ENCODE results near the gene SLC47A1. TPM values are rescaled to one million over a fixed set of nuclear protein-coding genes. Genes with fewer than 3 reads are reported as not detected.

The SLC47A1 gene
- total and polyA plus RNA-seq, 7 donors: 13.0 to 57.3 (median 29.1) TPM

DNA sequence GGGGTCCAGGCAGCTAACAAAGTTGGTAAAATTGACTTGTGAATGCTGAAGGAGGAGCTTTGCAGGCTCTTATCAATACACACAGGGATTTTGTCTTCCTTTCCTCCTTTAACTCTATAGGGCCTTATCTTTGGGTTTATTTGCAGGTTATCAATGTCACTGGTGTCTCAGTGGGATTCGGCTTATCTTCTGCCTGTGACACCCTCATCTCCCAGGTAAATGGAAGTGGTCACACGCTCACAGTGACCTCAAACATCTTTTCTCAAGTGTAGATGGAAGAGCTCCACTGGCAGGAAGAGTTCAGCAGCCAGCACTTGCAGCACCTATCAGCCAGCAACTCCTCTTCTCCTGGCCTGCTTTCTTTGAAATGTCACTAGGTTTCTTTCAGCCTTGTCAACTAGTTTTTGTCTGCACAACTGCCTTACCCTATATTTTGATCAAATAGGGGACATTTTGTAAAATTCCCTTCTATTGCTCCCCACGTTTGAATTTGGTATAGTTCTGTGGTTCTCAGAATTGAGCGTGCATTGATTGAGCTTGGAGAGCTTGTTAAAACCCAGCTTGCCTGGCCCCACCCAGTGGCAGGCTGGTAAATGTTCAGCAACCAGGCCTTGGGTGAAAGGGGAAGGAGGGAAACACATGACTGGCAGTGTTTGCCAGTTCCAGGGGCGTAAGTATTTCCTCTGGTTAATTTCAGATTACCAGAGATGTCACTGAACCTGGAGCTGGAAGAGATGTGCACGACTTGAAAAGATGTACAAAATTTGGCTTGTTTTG is 12.8 kb downstream of the SLC47A1 start:
- no peaks in the 10 kb centered on the region for H3K27me3 ChIP-seq (ENCODE audit: insufficient read depth in 3 of 3, low read length in 2 of 3)
- DNase-seq (peak; percentile 43 to 58), ATAC-seq (peak in 3 of 4 donors; percentile 64 to 86 (median 84))
- TF ChIP-seq, protein P1, sequence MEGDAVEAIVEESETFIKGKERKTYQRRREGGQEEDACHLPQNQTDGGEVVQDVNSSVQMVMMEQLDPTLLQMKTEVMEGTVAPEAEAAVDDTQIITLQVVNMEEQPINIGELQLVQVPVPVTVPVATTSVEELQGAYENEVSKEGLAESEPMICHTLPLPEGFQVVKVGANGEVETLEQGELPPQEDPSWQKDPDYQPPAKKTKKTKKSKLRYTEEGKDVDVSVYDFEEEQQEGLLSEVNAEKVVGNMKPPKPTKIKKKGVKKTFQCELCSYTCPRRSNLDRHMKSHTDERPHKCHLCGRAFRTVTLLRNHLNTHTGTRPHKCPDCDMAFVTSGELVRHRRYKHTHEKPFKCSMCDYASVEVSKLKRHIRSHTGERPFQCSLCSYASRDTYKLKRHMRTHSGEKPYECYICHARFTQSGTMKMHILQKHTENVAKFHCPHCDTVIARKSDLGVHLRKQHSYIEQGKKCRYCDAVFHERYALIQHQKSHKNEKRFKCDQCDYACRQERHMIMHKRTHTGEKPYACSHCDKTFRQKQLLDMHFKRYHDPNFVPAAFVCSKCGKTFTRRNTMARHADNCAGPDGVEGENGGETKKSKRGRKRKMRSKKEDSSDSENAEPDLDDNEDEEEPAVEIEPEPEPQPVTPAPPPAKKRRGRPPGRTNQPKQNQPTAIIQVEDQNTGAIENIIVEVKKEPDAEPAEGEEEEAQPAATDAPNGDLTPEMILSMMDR (IDR thresholded peaks at IDR 0.05): peak; percentile 23
- H3K36me3 ChIP-seq (ENCODE audit: insufficient read depth in 1 of 2, low read depth in 1 of 2): peaks cover 0 to 61% of the 10 kb centered on the region in 2 donors
- H3K27ac ChIP-seq: no peak overlapping the region
- H3K9me3 ChIP-seq: no peaks in the 10 kb centered on the region
- no peak overlapping the region for H3K4me3 ChIP-seq
- no peaks in the 10 kb centered on the region for H3K4me1 ChIP-seq
- WGBS, 3 donors: 40 to 58% (median 51%) methylated on average over 6 of the region's 6 CpGs
- intact Hi-C loops (cut with DNase I): loop anchor here in 1 of 2 donors (5.0 kb wide), 1 partner anchor 34 kb away; no protein-coding TSS in a partner anchor

DNA sequence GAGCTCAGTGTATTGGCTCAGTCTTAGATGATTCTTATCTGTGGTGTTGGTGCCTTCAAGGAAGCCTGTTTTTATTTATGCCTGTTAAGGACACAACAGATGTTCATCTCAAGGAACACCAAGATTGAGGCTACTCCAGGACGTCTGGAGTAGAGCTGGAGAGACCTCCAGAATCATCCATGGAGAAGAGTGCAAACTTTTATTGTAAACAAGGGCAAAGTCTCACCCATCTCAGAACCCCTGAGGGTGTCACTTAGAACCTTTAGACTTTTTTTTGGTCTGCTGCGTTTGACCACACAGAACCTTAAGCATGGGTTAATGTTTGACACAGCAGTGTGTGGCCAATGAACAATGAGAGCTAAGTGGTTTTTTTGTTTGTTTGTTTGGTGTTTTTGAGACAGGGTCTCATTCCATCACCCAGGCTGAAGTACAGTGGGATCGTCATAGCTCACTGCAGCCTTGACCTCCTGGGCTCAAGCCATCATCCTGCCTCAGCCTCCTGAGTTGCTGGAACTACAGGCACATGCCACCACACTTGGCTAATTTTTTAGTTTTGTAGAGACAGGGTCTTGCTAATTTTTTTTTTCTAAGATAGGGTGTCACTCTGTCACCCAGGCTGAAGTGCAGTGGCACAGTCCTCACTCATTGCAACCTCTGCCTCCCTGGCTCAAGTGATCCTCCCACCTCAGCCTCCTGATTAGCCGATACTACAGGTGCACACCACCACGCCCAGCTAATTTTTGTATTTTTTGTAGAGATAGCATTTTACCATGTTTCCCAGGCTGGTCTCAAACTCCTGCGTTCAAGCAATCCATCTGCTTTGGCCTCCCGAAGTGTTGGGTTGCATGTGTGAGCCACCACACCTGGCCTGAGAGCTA is 16.3 kb downstream of the SLC47A1 start:
- Histone ChIP-seq H3K4me1 (no peaks in the 10 kb centered on the region), H3K36me3 (ENCODE audit: insufficient read depth in 1 of 2, low read depth in 1 of 2) (peaks cover 0 to 69% of the 10 kb centered on the region in 2 donors), H3K27ac (no peak overlapping the region), H3K27me3 (ENCODE audit: insufficient read depth in 3 of 3, low read length in 2 of 3) (no peaks in the 10 kb centered on the region), H3K4me3 (no peak overlapping the region), H3K9me3 (no peaks in the 10 kb centered on the region)
- intact Hi-C loops (cut with DNase I): loop anchor here in 1 of 2 donors (5.0 kb wide), 1 partner anchor 38 kb away; no protein-coding TSS in a partner anchor
- TF ChIP-seq, protein P1 (IDR thresholded peaks at IDR 0.05): no peak
- no peak for ATAC-seq
- DNase-seq: no peak
- 85 to 86% (median 86%) methylated on average over 7 of the region's 7 CpGs for WGBS, 3 donors

DNA sequence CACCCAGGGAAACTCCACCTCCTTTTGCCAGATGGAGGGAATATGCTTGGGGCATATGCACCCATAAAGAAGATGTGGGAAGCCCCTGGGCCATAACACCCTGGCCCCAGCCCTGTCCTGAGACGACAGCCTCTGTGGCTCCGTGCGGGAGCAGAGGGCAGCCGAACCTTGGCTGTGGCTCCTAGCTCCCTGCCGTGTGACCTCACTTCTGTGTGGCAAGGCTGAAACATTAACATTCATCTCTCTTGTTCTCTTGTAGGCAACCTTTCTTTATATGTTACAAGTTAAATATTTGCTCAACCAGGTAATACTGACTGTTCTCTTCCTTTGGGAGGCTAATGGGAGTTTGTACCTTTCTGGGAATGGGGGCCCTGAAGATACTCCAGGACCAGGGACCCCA is 17.5 kb downstream of the SLC47A1 start:
- intact Hi-C loops (cut with DNase I): no loop called here
- Histone ChIP-seq H3K4me3 (no peak overlapping the region), H3K9me3 (no peaks in the 10 kb centered on the region), H3K36me3 (ENCODE audit: insufficient read depth in 1 of 2, low read depth in 1 of 2) (peaks cover 0 to 67% of the 10 kb centered on the region in 2 donors), H3K4me1 (no peaks in the 10 kb centered on the region), H3K27ac (no peak overlapping the region), H3K27me3 (ENCODE audit: insufficient read depth in 3 of 3, low read length in 2 of 3) (no peaks in the 10 kb centered on the region)
- WGBS, 3 donors: 88 to 92% (median 90%) methylated on average over 5 of the region's 5 CpGs
- ATAC-seq (no peak), DNase-seq (no peak)
- TF ChIP-seq, protein P1 (IDR thresholded peaks at IDR 0.05): no peak

DNA sequence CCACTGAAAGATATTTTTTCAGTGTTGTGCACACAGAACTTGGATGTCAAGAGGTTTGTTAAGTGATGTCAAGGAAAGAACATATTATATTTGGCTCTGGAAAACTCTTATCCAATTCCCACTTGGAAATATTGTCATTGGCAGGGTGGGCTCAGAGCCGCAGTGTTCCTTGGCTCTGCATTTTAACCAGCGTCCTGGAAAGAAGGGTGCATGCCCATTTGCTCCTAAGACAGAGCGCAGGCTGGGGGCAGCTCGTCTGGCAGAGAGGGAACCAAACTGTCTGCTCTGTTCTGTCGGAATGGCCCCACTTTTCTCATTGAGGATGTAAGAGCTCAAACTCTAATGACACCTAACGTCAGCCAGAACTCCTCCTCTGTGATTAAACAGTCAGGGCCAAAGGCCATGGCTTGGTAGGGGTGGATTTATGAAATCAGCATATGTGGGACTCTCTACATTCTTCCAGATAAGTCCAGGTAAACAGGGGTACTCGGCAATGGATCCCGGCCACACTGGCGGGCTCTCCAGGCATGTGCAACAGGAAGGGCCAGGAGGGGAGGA is 18.0 kb downstream of the SLC47A1 start:
- TF ChIP-seq, protein P1 (IDR thresholded peaks at IDR 0.05): no peak
- ATAC-seq (no peak), DNase-seq (no peak)
- intact Hi-C loops (cut with DNase I): no loop called here
- H3K9me3 ChIP-seq: no peaks in the 10 kb centered on the region
- 81 to 84% (median 83%) methylated on average over 9 of the region's 9 CpGs for WGBS, 3 donors
- H3K27ac ChIP-seq: no peak overlapping the region
- no peak overlapping the region for H3K4me3 ChIP-seq
- peaks cover 0 to 65% of the 10 kb centered on the region in 2 donors for H3K36me3 ChIP-seq (ENCODE audit: insufficient read depth in 1 of 2, low read depth in 1 of 2)
- no peaks in the 10 kb centered on the region for H3K4me1 ChIP-seq
- H3K27me3 ChIP-seq (ENCODE audit: insufficient read depth in 3 of 3, low read length in 2 of 3): no peaks in the 10 kb centered on the region
